CD4-positive, alpha-beta T cell (primary cell): ENCODE measurements around the gene MAGEA9B. TPM values are rescaled to one million over a fixed set of nuclear protein-coding genes. Genes with fewer than 3 reads are reported as not detected.
"Not testable (repeated sequence)": the region's sequence is repeated elsewhere in the genome, so short reads cannot be mapped to it uniquely, and the experiment has no call there.

Experiments
- ATAC-seq: fragments of 200-7000 bp; cut with Tn5 transposase; one replicate; pipeline ENCODE4 v1.10.0; 2022; ENCODE audit warnings: mild to moderate bottlenecking; ENCODE audit not compliant: poor library complexity
- CTCF ChIA-PET: fragments of 350-600 bp; sonication (Branson Sonifier 250); formaldehyde crosslinking; loops from one replicate; lab custom pipeline; 2021; ENCODE audit warnings: antibody characterized with exemption, inconsistent platforms; lab: Charles Lee
- POLR2A ChIA-PET: fragments of 350-600 bp; sonication (Branson Sonifier 250); formaldehyde crosslinking; loops from one replicate; lab custom pipeline; 2021; ENCODE audit warnings: antibody characterized with exemption, inconsistent platforms; lab: Charles Lee
- DNase-seq, 14 experiments: peaks; one replicate each; pipeline ENCODE4 v3.0.0-alpha.2; 2013 to 2020; ENCODE audit warnings: mixed read lengths in 2 of 14
- H3K27ac ChIP-seq, 2 donors: one replicate each; pipeline versions ENCODE4 v1.5.1 to v1.7.0; 2013; ENCODE audit warnings: low read length in 2 of 2, low read depth in 1 of 2, mild to moderate bottlenecking in 1 of 2
- H3K27me3 ChIP-seq, 2 experiments: 1 replicate in 1 of 2; 2 replicates in 1 of 2; pipeline versions ENCODE4 v1.6.1 to v1.7.0; 2013; ENCODE audit warnings: low read length in 2 of 2, control low read depth in 1 of 2, mild to moderate bottlenecking in 1 of 2, moderate library complexity in 1 of 2; ENCODE audit not compliant: insufficient read depth in 2 of 2, control insufficient read depth in 1 of 2
- H3K36me3 ChIP-seq: one replicate; pipeline ENCODE4 v1.6.1; 2013; ENCODE audit warnings: low read length, control low read depth; ENCODE audit not compliant: insufficient read depth
- H3K4me1 ChIP-seq: one replicate; pipeline ENCODE4 v1.6.1; 2013; ENCODE audit warnings: low read length, control low read depth; ENCODE audit not compliant: insufficient read depth
- H3K4me3 ChIP-seq: one replicate; pipeline ENCODE4 v1.5.1; 2013; ENCODE audit warnings: mild to moderate bottlenecking, low read length, moderate library complexity
- H3K9me3 ChIP-seq, 2 experiments: 1 replicate in 1 of 2; 2 replicates in 1 of 2; pipeline versions ENCODE4 v1.6.1 to v1.7.0; 2013; ENCODE audit warnings: low read length in 2 of 2, mild to moderate bottlenecking in 2 of 2, control low read depth in 1 of 2, moderate library complexity in 1 of 2; ENCODE audit not compliant: control insufficient read depth in 1 of 2, insufficient read depth in 1 of 2
- H3K27ac Mint-ChIP-seq: one replicate; pipeline ENCODE4 v1.8.0; 2020; ENCODE audit warnings: mixed read lengths
- H3K27me3 Mint-ChIP-seq: one replicate; pipeline ENCODE4 v1.8.0; 2021; ENCODE audit warnings: mixed read lengths
- H3K36me3 Mint-ChIP-seq: one replicate; pipeline ENCODE4 v1.8.0; 2021; ENCODE audit warnings: low read depth, mixed read lengths
- H3K4me1 Mint-ChIP-seq: one replicate; pipeline ENCODE4 v1.8.0; 2021; ENCODE audit warnings: low read depth, mixed read lengths
- H3K4me3 Mint-ChIP-seq: one replicate; pipeline ENCODE4 v1.8.0; 2020; ENCODE audit warnings: mild to moderate bottlenecking, mixed read lengths
- H3K9me3 Mint-ChIP-seq: one replicate; pipeline ENCODE4 v1.8.0; 2020; ENCODE audit warnings: mixed read lengths
- intact Hi-C, 2 experiments: fragments of 100-400 bp; cut with DNase I in 1 of 2; cut with micrococcal nuclease in 1 of 2; formaldehyde crosslinking; loops; one replicate each; pipeline versions ENCODE4 v1.15.1 to v1.9.0; 2023 to 2025; cut with DNase I, micrococcal nuclease
- total RNA-seq, 174 experiments: library from RNA in 2 of 174; stranded (reverse) in 2 of 174; gene quantifications; one replicate each; pipeline ENCODE4 v1.2.3 and lab custom pipeline; 2021 to 2026

Gene MAGEA9B
- total RNA-seq, 2 experiments from 2014 or later = not detected

- H3K4me3 ChIP-seq, H3K27me3 Mint-ChIP-seq, H3K9me3 Mint-ChIP-seq, DNase-seq, H3K4me3 Mint-ChIP-seq, H3K27me3 ChIP-seq, ATAC-seq, CTCF ChIA-PET, H3K36me3 Mint-ChIP-seq, intact Hi-C loops, H3K4me1 ChIP-seq, H3K9me3 ChIP-seq, H3K27ac ChIP-seq, POLR2A ChIA-PET, H3K4me1 Mint-ChIP-seq, H3K36me3 ChIP-seq, H3K27ac Mint-ChIP-seq: not testable (repeated sequence)
Measured at GRCh38 chrX:149595943-149596342, 8.7 kb upstream of the MAGEA9B start.

DNA sequence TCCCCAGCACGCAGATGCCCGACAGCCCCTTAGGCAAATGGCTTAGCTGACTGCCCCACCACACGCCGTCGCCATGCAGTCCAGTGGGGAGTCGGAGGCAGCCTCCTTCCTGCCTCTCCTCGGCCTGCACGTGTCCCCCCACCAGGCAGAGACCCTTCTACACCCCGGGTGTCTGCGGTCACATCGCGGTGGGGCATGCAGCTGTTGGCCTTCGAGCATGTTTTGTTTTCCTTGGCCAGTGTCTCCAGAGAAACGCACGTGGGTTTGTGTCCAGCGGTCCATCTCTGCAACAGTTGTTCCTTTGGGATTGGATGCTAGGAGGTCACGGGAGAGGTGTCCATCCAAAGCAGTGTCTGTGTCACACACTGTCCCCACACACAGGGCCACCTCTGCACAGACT is 8.0 kb upstream of the MAGEA9B start, which contains the start of gene HSFX2:
HSFX2 (minus strand) TSS at position 101 of the 400 bp plus-strand sequence. CDS start 614 bp downstream, outside the sequence.
- H3K9me3 ChIP-seq, CTCF ChIA-PET, ATAC-seq, H3K4me3 ChIP-seq, H3K36me3 Mint-ChIP-seq, H3K4me1 ChIP-seq, H3K27me3 Mint-ChIP-seq, intact Hi-C loops, H3K27ac ChIP-seq, H3K4me3 Mint-ChIP-seq, DNase-seq, H3K9me3 Mint-ChIP-seq, POLR2A ChIA-PET, H3K36me3 ChIP-seq, H3K4me1 Mint-ChIP-seq, H3K27ac Mint-ChIP-seq, H3K27me3 ChIP-seq: not testable (repeated sequence)

GRCh38 chrX:149590993-149591392 is 3.7 kb upstream of the MAGEA9B start:
- H3K4me3 ChIP-seq, H3K36me3 Mint-ChIP-seq, POLR2A ChIA-PET, H3K36me3 ChIP-seq, H3K27me3 Mint-ChIP-seq, ATAC-seq, DNase-seq, H3K4me1 ChIP-seq, H3K4me1 Mint-ChIP-seq, H3K9me3 Mint-ChIP-seq, H3K27ac ChIP-seq, intact Hi-C loops, H3K27ac Mint-ChIP-seq, CTCF ChIA-PET, H3K9me3 ChIP-seq, H3K27me3 ChIP-seq, H3K4me3 Mint-ChIP-seq: not testable (repeated sequence)

DNA sequence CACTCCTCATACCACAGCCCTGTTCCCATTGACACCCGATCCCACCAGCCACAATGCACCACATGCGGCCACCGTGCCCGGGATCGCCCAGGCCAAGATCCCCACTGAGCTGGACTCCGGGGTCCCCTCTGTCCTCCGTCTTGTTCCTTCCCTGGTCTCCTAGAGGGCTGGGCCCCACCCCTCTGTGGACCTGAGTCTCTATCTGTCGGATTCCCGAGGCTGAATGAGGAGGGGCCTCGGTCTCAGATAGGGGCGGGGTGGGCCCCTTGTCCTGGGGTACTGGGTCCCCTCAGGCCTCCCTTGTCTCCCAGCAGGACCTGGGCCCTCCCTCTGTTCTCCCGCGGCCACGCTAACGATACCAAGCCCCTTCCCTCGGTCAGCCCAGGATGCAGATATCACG is 1.6 kb downstream of the MAGEA9B start:
- H3K27me3 Mint-ChIP-seq, ATAC-seq, H3K4me3 ChIP-seq, POLR2A ChIA-PET, H3K36me3 Mint-ChIP-seq, H3K27ac Mint-ChIP-seq, H3K4me1 Mint-ChIP-seq, H3K4me3 Mint-ChIP-seq, H3K36me3 ChIP-seq, H3K9me3 Mint-ChIP-seq, H3K9me3 ChIP-seq, H3K27ac ChIP-seq, H3K27me3 ChIP-seq, intact Hi-C loops, CTCF ChIA-PET, H3K4me1 ChIP-seq, DNase-seq: not testable (repeated sequence)

GRCh38 chrX:149573456-149573855 is 13.8 kb downstream of the MAGEA9B start:
- H3K27me3 ChIP-seq, H3K4me1 Mint-ChIP-seq, POLR2A ChIA-PET, H3K36me3 Mint-ChIP-seq, H3K27me3 Mint-ChIP-seq, CTCF ChIA-PET, H3K9me3 Mint-ChIP-seq, DNase-seq, H3K27ac Mint-ChIP-seq, H3K27ac ChIP-seq, H3K36me3 ChIP-seq, H3K4me3 Mint-ChIP-seq, H3K4me1 ChIP-seq, intact Hi-C loops, H3K9me3 ChIP-seq, H3K4me3 ChIP-seq, ATAC-seq: not testable (repeated sequence)
